Epidermal melanocyte (primary cell): Measurements from ENCODE around the gene HDAC8.
"Not testable (repeated sequence)": the region's sequence is repeated elsewhere in the genome, so short reads cannot be mapped to it uniquely, and the experiment has no call there.

Experiments used
- DNase-seq: peaks from one replicate; pipeline ENCODE4 v3.0.0; 2011; ENCODE audit warnings: low spot score; ENCODE audit not compliant: insufficient read length

The HDAC8 gene

DNA sequence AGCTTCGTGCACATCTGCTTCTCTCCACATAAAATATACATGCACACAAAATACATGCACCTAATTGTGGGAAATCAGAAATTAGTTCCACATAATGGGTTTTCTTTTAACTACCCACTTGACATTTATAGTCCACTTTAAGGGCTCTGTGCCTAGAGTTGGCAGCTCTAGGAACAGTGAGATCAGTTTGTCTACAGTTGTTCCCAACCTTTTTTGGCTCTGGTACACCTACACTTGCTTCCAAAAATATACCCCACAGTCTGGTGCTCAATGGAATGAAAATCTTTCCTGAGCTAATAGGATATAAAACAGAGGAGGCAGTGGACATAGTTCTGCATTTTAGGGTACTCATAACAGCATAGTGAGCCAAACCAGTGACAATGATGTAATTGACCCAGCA, 36.1 kb downstream of the HDAC8 start:
- no peak for DNase-seq

DNA sequence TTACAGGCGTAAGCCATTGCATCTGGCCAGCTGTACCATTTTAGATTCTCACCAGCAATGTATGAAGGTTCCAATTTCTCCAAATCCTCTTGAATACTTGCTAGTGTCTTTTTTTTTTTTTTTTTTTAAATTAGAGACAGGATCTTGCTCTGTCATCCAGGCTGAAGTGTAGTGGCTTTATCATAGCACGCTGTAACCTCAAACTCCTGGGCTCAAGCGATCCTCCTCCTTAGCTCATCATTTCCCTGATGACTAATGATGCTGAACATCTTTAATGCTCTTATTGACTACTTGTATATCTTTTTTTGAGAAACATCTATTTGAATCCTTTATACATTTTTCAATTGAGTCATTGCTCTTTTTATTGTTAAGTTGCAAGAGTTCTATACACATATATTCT, 40.3 kb downstream of the HDAC8 start:
- DNase-seq: no peak

DNA sequence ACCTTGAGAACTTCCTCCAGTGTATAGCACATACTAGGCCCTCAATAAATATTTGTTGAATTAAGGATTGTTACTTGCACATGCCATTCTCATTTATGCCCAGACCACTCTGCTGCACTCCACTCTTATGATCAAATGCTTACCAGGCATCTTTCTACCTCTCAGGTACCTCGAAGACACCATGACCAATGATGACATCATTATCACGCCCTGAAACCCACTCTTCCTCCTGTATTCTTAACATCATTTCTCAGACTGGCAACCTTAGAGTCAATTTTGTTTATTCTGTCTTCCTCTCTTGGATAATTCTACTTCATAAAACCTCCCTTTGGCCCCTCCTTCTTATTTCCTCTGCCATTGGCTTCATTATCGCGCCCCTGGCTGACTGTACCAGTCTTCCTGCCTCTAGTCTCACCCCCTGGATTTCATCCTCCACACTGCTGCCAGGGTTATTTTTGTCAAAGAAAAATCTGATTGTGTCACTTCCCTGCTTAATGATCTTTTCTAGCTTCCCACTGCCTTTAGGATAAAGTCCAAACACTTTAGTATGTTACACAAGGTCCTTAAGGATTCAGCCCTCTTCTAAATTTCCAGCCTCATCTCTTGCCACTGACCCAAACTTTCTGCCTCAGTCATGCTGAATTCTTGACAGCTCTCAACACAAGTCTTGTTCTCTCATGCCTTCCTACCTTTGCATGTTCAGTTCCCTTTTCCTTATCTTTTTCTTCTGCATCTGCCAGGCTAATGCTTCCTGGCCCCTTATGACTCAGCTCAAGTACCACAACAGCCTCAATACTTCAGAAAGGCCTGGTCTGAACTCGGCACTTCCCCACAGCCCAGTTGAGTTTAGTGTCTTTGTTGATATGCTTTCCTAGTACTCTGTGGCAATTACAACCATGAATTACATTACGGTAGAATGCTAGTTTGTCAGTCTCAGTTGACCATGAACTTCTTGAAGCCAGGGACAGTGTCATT, 45.8 kb downstream of the HDAC8 start:
- no peak for DNase-seq

DNA sequence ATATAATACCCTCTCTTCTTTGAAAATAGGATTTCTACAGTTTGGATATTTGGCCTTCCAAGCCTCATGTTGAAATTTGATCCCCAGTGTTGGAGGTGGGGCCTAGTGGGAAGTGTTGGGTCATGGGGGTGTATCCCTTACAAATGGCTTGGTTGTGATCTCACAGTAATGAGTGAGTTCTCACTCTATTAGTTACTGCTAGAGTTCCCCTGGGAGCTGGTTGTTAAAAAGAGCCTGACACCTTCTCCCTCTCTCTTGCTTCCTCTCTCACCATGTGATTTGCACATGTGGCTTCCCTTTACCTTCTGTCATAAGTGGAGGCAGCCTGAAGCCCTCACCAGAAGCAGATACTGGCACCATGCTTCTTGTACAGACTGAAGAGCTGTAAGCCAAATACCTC, 73.9 kb downstream of the HDAC8 start:
- no peak for DNase-seq

DNA sequence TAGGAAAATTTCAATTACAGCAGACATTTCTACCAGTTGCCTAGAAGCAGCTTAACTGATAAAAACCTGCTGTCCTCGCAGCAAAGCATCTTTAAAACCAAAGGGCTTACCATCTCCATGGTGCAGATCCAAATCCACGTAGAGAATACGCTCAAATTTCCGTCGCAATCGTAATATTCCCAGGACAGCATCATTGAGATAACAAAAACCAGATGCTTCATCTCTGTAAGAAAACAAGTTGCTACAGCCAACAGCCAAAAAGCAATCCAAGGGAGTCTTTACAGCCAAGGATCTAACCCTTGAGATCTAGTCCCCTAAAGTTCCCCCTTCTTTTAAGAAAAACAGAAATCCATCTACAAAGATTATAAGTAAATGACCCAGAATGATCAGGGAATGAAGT, 77.6 kb downstream of the HDAC8 start:
- no peak for DNase-seq

DNA sequence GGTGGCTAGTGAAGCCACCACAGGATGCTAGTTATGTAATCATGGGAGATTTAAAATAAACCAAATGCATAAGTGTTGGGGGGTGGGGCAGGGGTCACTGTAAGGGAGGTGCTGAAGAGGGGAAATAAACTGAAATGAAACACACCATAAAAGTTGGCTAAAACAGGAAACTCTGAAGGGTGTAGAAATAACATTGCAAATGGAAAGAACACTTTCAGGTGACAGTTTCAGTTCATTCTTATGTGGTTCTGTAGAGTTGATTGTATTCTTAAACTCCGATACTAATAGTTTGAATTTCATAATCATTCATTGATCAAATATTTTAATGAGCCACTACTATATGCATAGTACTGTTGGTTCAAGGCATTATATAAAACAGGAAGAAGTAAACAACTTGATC, 80.1 kb downstream of the HDAC8 start:
- no peak for DNase-seq

DNA sequence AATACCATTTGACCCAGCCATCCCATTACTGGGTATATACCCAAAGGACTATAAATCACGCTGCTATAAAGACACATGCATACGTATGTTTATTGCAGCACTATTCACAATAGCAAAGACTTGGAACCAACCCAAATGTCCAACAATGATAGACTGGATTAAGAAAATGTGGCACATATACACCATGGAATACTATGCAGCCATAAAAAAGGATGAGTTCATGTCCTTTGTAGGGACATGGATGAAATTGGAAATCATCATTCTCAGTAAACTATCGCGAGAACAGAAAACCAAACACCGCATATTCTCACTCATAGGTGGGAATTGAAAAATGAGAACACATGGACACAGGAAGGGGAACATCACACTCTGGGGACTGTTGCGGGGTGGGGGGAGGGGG, 82.4 kb downstream of the HDAC8 start:
- not testable (repeated sequence) for DNase-seq

DNA sequence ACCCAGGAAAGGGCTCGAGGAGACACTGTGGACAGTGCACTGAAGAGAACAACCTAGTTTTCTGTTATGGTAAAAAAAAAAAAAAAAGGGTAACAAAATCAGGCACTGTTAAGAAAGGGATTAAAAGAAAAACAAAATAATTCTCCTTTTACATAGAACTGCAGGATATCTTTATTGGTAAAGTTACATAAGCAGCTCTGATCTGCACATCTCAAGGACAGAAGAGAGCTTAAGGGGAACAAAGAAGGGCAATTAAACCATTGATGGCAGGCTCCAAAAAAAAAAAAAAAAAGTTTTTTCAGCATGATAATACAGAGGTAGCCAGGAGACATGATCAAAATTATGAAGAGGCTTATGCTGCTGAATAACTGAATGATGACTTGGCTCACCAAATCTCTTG, 85.0 kb downstream of the HDAC8 start:
- no peak for DNase-seq

DNA sequence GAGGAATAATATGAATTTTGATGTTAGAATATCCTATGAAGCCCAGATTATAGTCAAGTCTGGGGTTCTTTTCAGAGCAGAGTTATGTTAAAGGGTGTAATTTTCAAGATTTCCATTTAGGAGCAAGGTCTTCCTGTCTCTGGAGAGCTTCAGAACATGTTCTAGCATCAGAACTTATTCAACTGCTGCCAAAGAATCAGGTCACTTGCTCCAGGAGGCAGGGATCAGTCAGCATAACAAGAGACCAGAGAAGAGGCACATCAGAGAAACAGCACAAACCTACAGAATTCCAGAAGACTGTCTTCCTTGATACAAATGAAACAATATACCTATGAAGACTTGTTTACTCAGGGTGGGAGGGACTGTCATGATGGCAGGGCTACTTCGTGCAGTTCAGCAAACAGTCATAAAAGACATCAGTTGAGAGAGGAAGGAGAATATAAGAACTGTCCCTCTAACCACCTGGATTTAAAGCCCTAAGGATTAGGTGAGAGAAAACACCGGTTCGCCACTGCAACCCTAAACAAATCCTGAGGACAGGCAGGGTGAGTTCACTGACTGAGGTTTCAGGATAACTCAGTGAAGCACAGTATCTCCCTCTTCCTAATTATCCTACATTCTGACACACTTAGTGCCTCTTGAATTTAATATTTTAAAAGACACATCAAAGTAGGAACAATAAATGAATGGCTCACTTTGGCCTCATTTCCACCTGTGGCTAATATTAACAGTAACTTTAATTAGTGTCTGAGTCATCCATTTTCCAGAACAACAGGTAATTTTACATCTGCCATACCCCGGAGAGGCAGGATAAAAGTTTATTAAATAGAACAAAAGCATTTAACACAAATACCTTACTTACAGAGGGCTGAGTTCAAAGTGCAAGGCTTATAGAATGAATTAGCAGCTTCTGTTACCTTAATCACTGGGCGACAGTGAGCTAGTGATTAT, 93.0 kb downstream of the HDAC8 start:
- no peak for DNase-seq

DNA sequence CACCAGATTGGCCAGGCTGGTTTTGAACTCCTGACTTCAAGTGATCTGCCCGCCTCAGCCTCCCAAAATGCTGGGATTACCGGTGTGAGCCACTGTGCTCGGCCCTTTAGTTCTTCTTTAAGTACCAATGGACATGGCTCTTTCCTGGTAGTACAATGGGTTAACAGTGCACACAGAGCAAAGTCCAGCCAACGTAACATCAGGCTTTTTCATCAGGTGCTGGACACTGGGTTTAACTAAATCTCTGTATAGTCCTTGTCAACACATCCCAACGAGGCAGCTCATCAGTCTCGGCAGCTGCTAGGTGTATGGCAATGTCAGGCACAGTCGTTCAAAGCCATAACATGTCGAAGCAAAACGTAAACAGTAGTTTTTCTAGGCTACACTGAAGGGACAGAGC, 93.8 kb downstream of the HDAC8 start:
- no peak for DNase-seq

DNA sequence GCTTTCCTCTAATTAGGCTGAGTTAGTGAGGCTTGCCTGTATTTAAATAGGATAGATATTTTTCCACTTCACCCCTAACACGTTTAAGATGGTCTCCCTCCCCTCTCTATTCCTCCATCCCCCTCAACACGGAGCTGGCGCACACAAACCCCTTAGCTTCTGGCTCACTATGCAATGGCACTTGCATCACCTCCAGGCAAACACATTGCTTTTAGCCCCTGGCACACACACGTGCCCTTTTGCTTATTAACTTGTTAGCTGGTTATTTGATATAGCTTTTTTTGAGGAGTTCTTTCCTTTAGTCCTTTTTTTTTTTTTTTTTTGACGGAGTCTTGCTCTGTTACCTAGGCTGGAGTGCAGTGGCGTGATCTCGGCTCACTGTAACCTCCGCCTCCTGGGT, 94.3 kb downstream of the HDAC8 start:
- no peak for DNase-seq

DNA sequence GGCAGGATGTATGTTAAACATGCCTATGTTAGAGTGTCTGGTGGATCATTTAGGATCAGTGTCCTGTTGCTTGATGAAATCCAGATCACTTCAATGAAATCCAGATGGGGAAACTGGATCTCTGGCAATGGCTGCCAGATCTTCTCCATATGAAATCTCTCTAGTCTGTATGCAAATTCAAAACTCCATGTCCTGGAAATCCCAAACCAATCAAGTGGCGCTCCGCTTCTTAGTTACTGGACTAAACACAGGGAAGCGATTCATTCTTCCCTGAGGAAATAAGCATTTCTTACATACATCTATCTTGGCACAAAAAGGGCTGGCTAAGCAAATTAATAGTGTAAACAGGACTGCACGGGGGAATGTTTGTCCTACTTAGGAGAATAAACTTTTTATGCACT, 94.9 kb downstream of the HDAC8 start:
- DNase-seq: no peak

DNA sequence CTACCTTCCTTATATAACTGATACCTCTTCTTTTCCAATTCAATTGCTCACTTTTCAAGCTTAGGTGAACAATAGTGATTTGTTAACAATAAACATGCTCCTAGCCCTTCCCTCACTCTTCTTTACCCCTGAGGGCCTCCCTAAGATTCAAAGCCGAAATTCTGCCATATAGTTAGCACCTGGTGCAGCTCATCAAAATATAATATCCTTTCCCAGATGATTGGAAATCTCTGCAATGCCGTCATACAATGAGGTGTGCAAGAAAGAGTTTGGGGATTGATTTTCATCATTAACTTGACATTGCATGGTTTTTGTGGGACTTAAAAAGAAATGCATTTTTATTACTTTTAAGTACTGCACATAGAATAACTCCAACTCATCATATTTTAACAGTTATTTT, 95.3 kb downstream of the HDAC8 start:
- DNase-seq: no peak

DNA sequence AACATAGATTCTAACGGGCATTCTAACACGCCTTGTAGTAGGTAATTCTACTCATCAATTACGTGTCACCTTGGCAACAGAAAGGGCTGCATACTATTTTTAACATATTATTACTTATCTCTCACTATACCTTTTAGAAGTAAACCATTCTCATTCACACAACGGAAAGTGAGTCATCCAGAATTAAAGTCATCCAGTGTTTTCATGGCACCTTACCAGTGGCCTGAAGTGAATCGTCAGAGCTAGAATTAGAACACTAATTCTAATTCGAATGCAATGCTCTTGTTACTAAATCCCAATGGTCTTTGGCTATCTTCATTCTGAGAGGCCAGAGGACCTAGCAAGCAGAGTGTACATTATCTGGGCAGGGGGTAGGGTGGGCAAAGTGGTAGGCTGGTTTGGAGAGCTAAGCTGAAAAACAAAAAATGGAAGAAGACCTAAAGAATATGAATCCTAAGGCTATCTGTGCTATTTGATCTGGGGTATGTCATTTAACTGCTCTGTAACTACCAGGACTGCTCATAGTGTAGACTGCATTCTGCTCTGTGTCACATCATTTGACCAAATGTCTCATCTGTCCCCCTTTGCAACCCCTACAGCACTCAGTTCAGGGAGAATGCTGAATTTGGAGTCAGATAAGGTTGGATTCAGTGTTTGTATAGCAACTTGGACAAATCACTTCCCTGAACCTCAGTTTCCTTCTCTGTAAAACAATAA, 96.5 kb downstream of the HDAC8 start:
- no peak for DNase-seq

DNA sequence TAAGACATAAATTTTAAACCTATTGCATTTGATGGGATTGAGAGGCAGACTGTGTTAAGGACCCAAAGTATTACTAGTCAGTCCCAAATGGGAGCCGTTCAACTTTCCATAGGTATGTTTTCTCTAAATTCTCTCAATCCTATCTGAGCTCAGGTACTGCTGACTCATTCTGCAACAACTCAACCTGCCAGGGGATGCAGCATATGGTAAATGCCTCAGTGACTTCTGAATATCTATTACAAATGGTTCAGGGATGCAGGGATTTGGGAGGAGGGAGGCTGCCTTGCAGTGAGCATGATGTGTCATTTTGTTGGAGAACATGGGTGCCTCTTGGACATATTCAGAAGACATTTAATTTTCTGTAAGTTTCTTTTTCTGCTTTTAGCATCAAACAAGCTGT, 97.3 kb downstream of the HDAC8 start:
- no peak for DNase-seq

DNA sequence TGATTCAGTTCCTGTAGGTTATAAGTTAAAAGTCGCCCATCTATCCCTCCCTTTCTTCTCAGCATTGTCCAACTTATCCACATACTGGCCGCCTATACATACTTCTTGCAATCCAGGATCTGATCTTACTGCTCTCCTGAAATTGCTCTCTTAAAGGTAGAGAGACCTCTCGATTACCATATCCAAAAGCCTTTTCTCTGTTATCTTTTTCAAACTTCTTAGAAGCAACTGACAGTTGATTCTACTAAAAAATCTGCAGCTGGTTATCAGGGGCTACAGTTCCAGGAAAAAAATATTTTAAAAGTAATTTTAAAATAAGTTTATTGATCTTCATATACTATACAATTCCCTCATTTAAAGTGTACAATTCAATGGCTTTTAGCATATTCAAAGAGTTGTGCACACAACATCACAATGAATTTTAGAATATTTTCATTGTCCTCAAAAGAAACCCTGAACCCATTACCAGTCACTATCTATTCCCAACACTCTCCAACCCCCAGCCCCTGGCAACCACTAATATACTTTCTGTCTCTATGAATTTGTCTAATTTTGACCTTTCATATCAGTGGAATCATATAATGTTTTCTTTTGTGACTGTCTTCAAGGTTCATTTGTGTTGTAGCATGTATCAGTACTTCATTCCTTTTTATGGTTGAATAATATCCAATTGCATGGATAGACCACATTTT, 102.0 kb downstream of the HDAC8 start:
- no peak for DNase-seq

DNA sequence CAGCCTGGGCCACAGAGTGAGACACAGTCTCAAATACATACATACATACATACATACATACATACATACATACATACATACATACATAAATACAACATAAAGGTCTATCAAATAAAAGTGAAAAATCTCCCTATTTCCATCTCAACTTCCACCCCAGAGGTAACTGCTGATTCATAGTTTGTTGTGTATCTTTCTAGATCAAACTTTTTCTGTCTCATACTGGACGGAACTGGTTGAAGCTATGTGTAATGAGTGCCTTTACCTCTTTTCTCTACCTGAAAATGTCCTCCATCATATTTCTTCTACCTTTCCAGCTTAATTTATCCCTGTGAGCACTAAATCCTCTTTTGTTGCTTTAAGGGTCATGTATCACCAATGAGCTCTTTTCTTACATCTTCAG, 102.5 kb downstream of the HDAC8 start:
- no peak for DNase-seq

DNA sequence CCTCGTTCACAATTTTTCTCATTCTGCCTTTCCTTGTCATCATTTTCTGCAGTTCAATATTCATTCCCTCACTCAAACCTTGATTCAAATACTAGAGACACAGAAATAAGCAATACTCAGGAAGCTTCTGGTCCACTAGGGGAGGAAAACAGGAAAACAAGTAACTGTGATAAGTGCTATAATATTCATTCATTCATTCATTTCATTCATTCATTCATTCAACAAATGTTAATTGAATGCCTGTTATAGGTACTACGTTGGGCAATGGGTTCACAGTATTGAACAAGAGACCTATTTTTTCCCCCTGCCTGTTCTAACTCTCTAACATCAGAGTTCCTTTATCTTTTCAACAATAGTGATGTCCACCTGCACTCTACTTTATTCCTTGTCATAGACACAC, 104.0 kb downstream of the HDAC8 start:
- no peak for DNase-seq

DNA sequence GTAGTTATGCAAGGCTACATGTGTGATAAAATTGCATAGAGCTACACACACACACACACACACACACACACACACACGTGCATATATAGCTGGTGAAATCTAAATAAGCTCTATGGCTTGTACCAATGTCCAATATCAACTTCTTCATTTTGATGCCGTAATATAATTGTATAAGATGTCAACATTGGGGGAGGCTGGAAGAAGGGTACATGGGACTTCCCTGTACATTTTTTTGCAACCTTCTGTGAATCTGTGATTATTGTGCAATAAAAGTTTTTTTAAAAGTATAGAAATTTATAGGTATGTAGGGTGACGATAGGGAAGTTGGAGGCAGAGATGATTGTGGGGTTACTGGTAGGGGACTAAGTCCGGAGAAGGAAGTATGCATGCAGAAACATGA, 105.5 kb downstream of the HDAC8 start:
- no peak for DNase-seq

DNA sequence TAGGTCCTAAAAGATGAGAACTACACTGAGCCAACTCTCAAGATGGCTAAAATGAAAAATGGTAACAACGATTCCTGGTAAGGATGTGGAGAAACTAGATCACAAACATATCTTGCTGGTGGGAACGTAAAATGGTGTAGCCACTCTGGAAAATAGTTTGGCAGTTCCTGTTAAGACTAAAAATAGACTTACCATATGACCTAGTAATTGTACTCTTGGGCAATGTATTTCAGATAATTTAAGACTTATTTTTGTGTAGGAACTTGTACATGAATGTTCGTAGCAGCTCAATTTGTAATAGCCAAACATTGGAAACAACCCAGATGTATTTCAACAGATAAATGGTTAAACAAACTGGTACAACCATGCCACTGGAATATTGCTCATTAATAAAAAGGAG, 106.2 kb downstream of the HDAC8 start:
- no peak for DNase-seq

DNA sequence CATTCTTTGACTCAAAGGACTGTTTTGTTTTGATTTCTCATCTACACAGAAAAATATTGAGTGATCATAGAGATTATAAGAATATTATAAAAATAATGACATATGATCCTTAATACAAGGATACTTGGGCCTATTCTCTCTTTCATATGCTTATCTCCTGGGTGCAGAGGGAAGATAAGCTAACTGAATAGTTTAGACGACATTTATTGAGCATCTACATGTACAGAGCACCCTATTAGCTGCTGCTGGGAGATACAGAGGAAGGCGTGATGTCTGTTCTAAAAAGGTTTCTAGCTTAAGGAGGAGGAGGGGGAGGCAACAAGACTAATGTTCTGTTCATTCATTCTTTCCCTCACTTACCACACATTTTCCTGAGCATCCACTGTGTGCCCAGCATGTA, 106.8 kb downstream of the HDAC8 start:
- DNase-seq: no peak
